ENCODE measurements around the gene PPP1R12A.

Gene PPP1R12A

DNA sequence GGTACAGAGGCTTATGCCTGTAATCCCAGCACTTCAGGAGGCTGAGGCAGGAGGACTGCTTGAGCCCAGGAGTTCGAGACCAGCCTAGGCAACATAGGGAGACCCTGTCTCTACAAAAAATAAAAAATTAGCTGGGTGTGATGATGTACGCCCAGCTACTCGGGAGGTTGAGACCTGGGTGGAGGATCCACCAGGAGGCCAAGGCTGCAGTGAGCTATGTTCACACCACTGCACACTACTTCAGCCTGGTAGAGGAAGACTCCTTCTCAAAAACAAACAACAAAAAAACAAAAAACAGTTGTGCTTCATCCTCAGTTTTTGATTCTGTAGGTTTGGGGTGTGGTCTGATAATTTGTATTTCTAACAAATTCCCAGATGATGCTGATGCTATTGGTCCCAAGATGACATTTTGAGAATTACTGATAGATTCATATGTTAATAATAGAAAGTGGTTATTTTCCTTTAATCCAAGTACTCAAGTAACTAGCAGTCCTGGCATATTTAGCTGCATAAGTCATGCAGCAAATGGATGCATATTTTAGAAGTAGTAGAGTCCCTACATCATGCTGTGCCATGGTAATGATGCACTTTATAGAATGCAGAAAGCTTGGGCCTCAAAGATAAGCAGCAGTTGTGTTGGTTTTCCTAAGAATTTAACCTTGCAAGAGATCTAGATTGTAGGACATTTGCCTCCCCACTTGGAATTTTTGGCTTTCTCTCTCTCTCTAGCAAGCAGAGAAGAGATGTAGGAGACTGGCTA is 168.0 kb downstream of the PPP1R12A start:
- no peak for DNase-seq

GRCh38 chr12:79765157-79765556 is 169.7 kb downstream of the PPP1R12A start:
- no peak for DNase-seq

GRCh38 chr12:79764641-79765040 is 170.3 kb downstream of the PPP1R12A start:
- DNase-seq, result no peak

DNA sequence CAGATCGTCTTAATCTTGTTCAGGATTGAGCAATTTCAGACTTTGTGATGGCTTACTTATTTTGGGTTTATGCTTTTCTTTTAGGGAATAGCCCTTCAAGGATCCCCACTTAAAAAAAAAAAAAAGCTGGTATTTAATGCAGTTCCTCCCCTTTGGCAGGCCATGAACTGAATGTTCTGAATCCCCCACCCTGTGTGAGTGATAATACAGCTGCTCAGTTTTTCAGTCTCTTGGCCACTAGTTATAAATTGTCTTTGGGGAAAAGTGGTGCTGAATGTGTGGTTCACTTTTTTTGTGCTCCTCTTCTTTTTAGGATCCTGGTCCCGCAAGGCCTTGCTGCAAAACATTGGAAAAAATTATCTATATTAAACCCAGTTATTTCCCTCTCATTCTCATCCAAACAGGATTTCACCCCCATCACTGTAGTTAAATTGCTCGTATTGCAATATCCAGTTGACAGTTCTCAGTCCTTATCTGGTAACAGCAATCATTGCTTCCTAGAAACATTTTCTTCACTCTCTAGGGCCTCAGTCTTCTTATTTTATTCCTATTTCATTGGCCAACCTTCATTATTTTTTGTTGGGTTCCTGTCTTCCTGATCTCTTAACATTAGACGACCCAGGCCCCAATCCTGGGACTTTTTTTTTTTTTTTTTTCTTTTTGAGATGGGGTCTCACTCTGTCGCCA is 171.0 kb downstream of the PPP1R12A start:
- DNase-seq, result no peak

DNA sequence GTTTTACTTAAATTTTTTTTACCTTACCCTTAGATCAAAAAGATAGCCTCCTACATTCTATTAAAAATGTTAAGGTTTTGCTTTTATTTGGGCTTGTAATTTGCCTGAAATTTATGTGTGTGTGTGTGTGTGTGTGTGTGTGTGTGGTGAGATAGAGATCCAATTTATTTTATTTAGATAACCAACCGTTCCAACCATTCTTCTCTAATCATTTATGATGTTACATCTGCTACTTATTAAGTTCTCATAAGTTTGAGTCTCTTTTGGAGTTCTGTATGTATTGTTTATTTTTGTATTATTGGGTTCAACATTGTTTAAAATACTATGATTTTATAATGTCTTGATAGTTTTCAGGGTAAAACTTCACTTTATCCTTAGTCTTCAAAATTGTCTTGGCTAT is 173.6 kb downstream of the PPP1R12A start:
- DNase-seq, result no peak

- no peak for DNase-seq
Measured at GRCh38 chr12:79747274-79747673, 187.6 kb downstream of the PPP1R12A start.

- no peak for DNase-seq
Measured at GRCh38 chr12:79737875-79738718, 196.8 kb downstream of the PPP1R12A start.

- no peak for DNase-seq
Measured at GRCh38 chr12:79732638-79733037, 202.3 kb downstream of the PPP1R12A start.

- no peak for DNase-seq
Measured at GRCh38 chr12:79725987-79726386, 208.9 kb downstream of the PPP1R12A start.

Data from effector CD4-positive, alpha-beta T cell (primary cell).